Endothelial cell of umbilical vein (primary cell): ENCODE data around the gene FBXO3. TPM values are rescaled to one million over a fixed set of nuclear protein-coding genes. Genes with fewer than 3 reads are reported as not detected.
A peak's percentile ranks its signal among the peaks of the same experiment; 100 is the strongest.

ENCODE experiments used
- BruUV-seq: library from RNA; stranded (reverse); fragments of 400-500 nt; replicated peaks from 2 replicates; lab custom pipeline; 2021; lab: Mats Ljungman, UMichigan
- CTCF ChIA-PET: fragments of 300-600, 350-600 bp; sonication (Branson Sonifier 250); formaldehyde crosslinking; loops from one replicate; lab custom pipeline; 2021; ENCODE audit warnings: antibody characterized with exemption, inconsistent platforms; lab: Charles Lee
- POLR2A ChIA-PET: fragments of 300-600, 350-600 bp; sonication (Branson Sonifier 250); formaldehyde crosslinking; loops from one replicate; lab custom pipeline; 2021; ENCODE audit warnings: antibody characterized with exemption, inconsistent platforms; lab: Charles Lee
- DNase-seq: peaks from one replicate; pipeline ENCODE4 v3.0.0-alpha.2; 2011; ENCODE audit warnings: low read depth, low spot score
- FAIRE-seq: peaks from 2 replicates; lab custom pipeline; 2011; peaks lifted over from hg19 to GRCh38; lab: Jason Lieb, UNC
- H2AFZ ChIP-seq: 2 replicates; pipeline ENCODE4 v1.6.0; 2012; ENCODE audit warnings: low read depth, low read length, control low read depth, inconsistent platforms
- H3K27ac ChIP-seq: 2 replicates; pipeline ENCODE4 v1.5.1; 2011; ENCODE audit warnings: low read depth, mild to moderate bottlenecking, control low read depth, low read length, moderate library complexity; ENCODE audit not compliant: insufficient read depth
- H3K27me3 ChIP-seq, 2 experiments: 2 replicates each; pipeline versions ENCODE4 v1.6.0 to v1.6.1; 2011; ENCODE audit warnings: low read length in 2 of 2, mixed read lengths in 1 of 2; ENCODE audit not compliant: control insufficient read depth in 2 of 2, insufficient read depth in 2 of 2
- H3K36me3 ChIP-seq, 2 experiments: 2 replicates in 1 of 2; 3 replicates in 1 of 2; pipeline ENCODE4 v1.5.1; 2011; ENCODE audit warnings: low read length in 2 of 2, mild to moderate bottlenecking in 1 of 2, moderate library complexity in 1 of 2; ENCODE audit not compliant: control insufficient read depth in 2 of 2, insufficient read depth in 2 of 2; ENCODE audit errors: extremely low read depth in 1 of 2
- H3K4me1 ChIP-seq: 3 replicates; pipeline ENCODE4 v1.5.1; 2011; ENCODE audit warnings: mild to moderate bottlenecking, low read length; ENCODE audit not compliant: control insufficient read depth, insufficient read depth; ENCODE audit errors: extremely low read depth
- H3K4me2 ChIP-seq: 2 replicates; pipeline ENCODE4 v1.6.1; 2011; ENCODE audit warnings: low read length, control low read depth, mixed read lengths; ENCODE audit not compliant: insufficient read depth
- H3K4me3 ChIP-seq, 3 experiments: fragments of 200-600 bp in 1 of 3; sonication (generic), shearing (Covaris generic) in 1 of 3; replicated peaks in 1 of 3; 2 replicates each; pipeline ENCODE4 v1.5.1; 2011 to 2016; ENCODE audit warnings: control low read depth in 3 of 3, low read length in 3 of 3, mild to moderate bottlenecking in 2 of 3, inconsistent platforms in 1 of 3, low read depth in 1 of 3, moderate library complexity in 1 of 3; ENCODE audit not compliant: insufficient read depth in 1 of 3
- H3K79me2 ChIP-seq: 2 replicates; pipeline ENCODE4 v1.6.0; 2012; ENCODE audit warnings: low read length, inconsistent platforms; ENCODE audit not compliant: control insufficient read depth, insufficient read depth
- H3K9ac ChIP-seq: replicated peaks from 2 replicates; pipeline ENCODE3; 2011; ENCODE audit warnings: low read length, control low read depth; ENCODE audit not compliant: insufficient read depth; ENCODE audit errors: extremely low read depth
- H3K9me1 ChIP-seq: replicated peaks from 3 replicates; pipeline ENCODE4 v1.6.0; 2011; ENCODE audit warnings: mild to moderate bottlenecking, low read length; ENCODE audit not compliant: control insufficient read depth, insufficient read depth; ENCODE audit errors: extremely low read depth
- H3K9me3 ChIP-seq: replicated peaks from 2 replicates; pipeline ENCODE4 v1.5.1; 2012; ENCODE audit warnings: low read length, inconsistent platforms; ENCODE audit not compliant: control insufficient read depth, insufficient read depth
- H4K20me1 ChIP-seq: replicated peaks from 2 replicates; pipeline ENCODE3; 2011; ENCODE audit warnings: mild to moderate bottlenecking, low read length; ENCODE audit not compliant: control insufficient read depth, insufficient read depth; ENCODE audit errors: extremely low read depth
- CTCF ChIP-seq, 2 donors: IDR thresholded peaks; 1 replicate in 1 of 2; 2 replicates in 1 of 2; pipeline ENCODE4 v1.5.1; 2011; ENCODE audit warnings: low read length in 2 of 2, mild to moderate bottlenecking in 2 of 2, moderate library complexity in 2 of 2, control low read depth in 1 of 2, inconsistent platforms in 1 of 2, low read depth in 1 of 2; ENCODE audit not compliant: insufficient read depth in 1 of 2; ENCODE audit errors: extremely low read depth in 1 of 2
- EZH2 ChIP-seq: IDR thresholded peaks from 2 replicates; pipeline ENCODE4 v1.6.1; 2012; ENCODE audit warnings: borderline replicate concordance, low read depth, mild to moderate bottlenecking, moderate library complexity, low read length, inconsistent platforms; ENCODE audit not compliant: severe bottlenecking
- FOS ChIP-seq: IDR thresholded peaks from 2 replicates; pipeline ENCODE4 v1.6.1; 2011; ENCODE audit warnings: mild to moderate bottlenecking, low read length, moderate library complexity, borderline replicate concordance; ENCODE audit not compliant: insufficient read depth
- GATA2 ChIP-seq: IDR thresholded peaks from 2 replicates; pipeline ENCODE4 v1.7.0; 2011; ENCODE audit warnings: low read depth, mild to moderate bottlenecking, moderate library complexity, mixed read lengths, low read length; ENCODE audit not compliant: insufficient read length, insufficient read depth
- JUN ChIP-seq: IDR thresholded peaks from 2 replicates; pipeline ENCODE4 v1.6.1; 2011; ENCODE audit warnings: borderline replicate concordance, low read depth; ENCODE audit not compliant: insufficient read length, insufficient read depth
- MAX ChIP-seq: IDR thresholded peaks from 2 replicates; pipeline ENCODE4 v1.6.1; 2011; ENCODE audit not compliant: insufficient read depth, insufficient read length
- MYC ChIP-seq: IDR thresholded peaks from one replicate; pipeline ENCODE4 v1.6.1; 2011; ENCODE audit warnings: mild to moderate bottlenecking, low read depth, low read length
- POLR2A ChIP-seq: IDR thresholded peaks from 2 replicates; pipeline ENCODE4 v1.6.1; 2012; ENCODE audit warnings: low read depth, mild to moderate bottlenecking, control low read depth, low read length
- POLR2AphosphoS5 ChIP-seq: IDR thresholded peaks from 2 replicates; pipeline ENCODE4 v1.6.1; 2012; ENCODE audit warnings: low read depth, mild to moderate bottlenecking, control low read depth, low read length, moderate library complexity; ENCODE audit not compliant: insufficient read depth
- dilution Hi-C: fragments of 300-500 bp; cut with MboI; formaldehyde crosslinking; loops from one replicate; pipeline ENCODE4 v1.15.0; 2019; ENCODE audit warnings: low sequenced_read_pairs; ENCODE audit not compliant: extremely low pct_ligation_motif_present
- intact Hi-C: fragments of 100-400 bp; cut with micrococcal nuclease; formaldehyde crosslinking; loops from one replicate; pipeline ENCODE4 v1.10.0; 2022
- polyA plus RNA-seq, 4 experiments: library from polyadenylated mRNA; depleted of rRNA in 3 of 4; stranded (reverse) in 3 of 4; unstranded in 1 of 4; fragments of >200 nt; gene quantifications; 2 replicates each; pipeline versions ENCODE4 v1.2.1 to v1.2.3, GENCODE V29; 2011 to 2012; ENCODE audit warnings: missing spikeins in 1 of 4
- total RNA-seq: library from RNA; stranded (reverse); gene quantifications from 2 replicates; pipeline ENCODE4 v1.2.3, GENCODE V29; 2021

The FBXO3 gene
- total and polyA plus RNA-seq, 2 donors (not counting 3 experiments of a cell fraction or from before 2014, with no cell fraction given): 18.0 to 23.1 TPM

- intact Hi-C loops (loop anchor here (5.0 kb wide), 3 partner anchors 229 to 811 kb away; partner anchors contain the start of genes CAPRIN1 and QSER1), dilution Hi-C loops (no loop called here)
- Histone ChIP-seq H3K4me1 (peaks cover 80% of the 10 kb centered on the region), H3K36me3 (peaks cover 11 to 14% of the 10 kb centered on the region in 2 experiments), H3K9ac (peak overlapping the region; percentile 35), H3K4me2 (peak overlapping the region; percentile 34), H2AFZ (no peak overlapping the region), H3K27me3 (no peaks in the 10 kb centered on the region), H3K4me3 (no peak overlapping the region), H3K9me1 (no peaks in the 10 kb centered on the region), H4K20me1 (no peaks in the 10 kb centered on the region), H3K9me3 (no peaks in the 10 kb centered on the region), H3K79me2 (peaks cover 32% of the 10 kb centered on the region), H3K27ac (peak overlapping the region; percentile 89)
- peak; percentile 84 for DNase-seq
- TF ChIP-seq FOS: peak; percentile 64
- peak; percentile 64 for TF ChIP-seq POLR2AphosphoS5
- no peak for TF ChIP-seq EZH2
- peak; percentile 38 for TF ChIP-seq JUN
- TF ChIP-seq MAX: no peak
- TF ChIP-seq GATA2: no peak
- no peak for TF ChIP-seq POLR2A
- no peak for TF ChIP-seq MYC
- TF ChIP-seq CTCF (IDR thresholded peaks at IDR 0.05; ENCODE audit: extremely low read depth in 1 of 2, insufficient read depth in 1 of 2, low read depth in 1 of 2, low read length in 2 of 2): no peak
- ChIA-PET POLR2A (interaction anchor here (4.4 kb wide), 1 partner anchor 13 kb away, joined by 73 read pairs; no protein-coding TSS in a partner anchor), CTCF (interaction anchor here (0.7 to 6.0 kb wide), 4 partner anchors 12 to 39 kb away, joined by 3 to 64 read pairs (median 10); no protein-coding TSS in a partner anchor)
- FAIRE-seq: no peak
- no TSS peak for BruUV-seq
Measured at GRCh38 chr11:33703788-33704187, 70.5 kb downstream of the FBXO3 start.
